K562 treated with DMSO at 1 percent for 48 hours (cell line): ENCODE data around the gene ZNF24. TPM values are rescaled to one million over a fixed set of nuclear protein-coding genes. Genes with fewer than 3 reads are reported as not detected.

Experiments used
- total RNA-seq: library from RNA; unstranded; fragments of 300-600 nt; gene quantifications from 2 replicates; pipeline ENCODE4 v1.2.3, GENCODE V29; 2022; ENCODE audit warnings: low replicate concordance; ENCODE audit errors: extremely low read depth

ZNF24 gene
- not detected in 2 replicates for total RNA-seq

GRCh38 chr18:35343936-35344735 lies at the start of gene ZNF24:
Gene ZNF24, minus strand, starts transcription at chr18:35344420. Its CDS starts 3,770 bp downstream, at chr18:35340650.

GRCh38 chr18:35376742-35377695 lies 32.8 kb upstream of the ZNF24 start, which contains the start of gene ZNF396:
Gene ZNF396, minus strand, starts transcription at chr18:35377337. Its CDS starts 3,045 bp downstream, at chr18:35374292.

GRCh38 chr18:35290094-35290735 lies 54.0 kb downstream of the ZNF24 start, which contains the start of gene ZSCAN30:
Gene ZSCAN30, minus strand, starts transcription at chr18:35290229. Its CDS starts 25,877 bp downstream, at chr18:35264352.

Other genes starting within 250 kb of the ZNF24 start
- not detected in 2 replicates for gene ZNF397, start 103.4 kb downstream of the ZNF24 start, total RNA-seq
- not detected in 2 replicates for gene ZSCAN30, start 54.2 kb downstream of the ZNF24 start, total RNA-seq
- not detected in 2 replicates for gene ZNF396, start 32.9 kb upstream of the ZNF24 start, total RNA-seq
- gene INO80C, start 153.5 kb upstream of the ZNF24 start, total RNA-seq: not detected in 2 replicates
- not detected in 2 replicates for gene GALNT1, start 237.3 kb upstream of the ZNF24 start, total RNA-seq